AG04449 (cell line): ENCODE results near the gene MTARC2.

Source experiments
- CTCF ChIA-PET: fragments of 350-600 bp; formaldehyde crosslinking; extraction: SDS; loops from one replicate; lab custom pipeline; 2021; ENCODE audit warnings: antibody characterized with exemption; lab: Yijun Ruan, JAX
- POLR2A ChIA-PET: fragments of 400-600, 350-600 bp; formaldehyde crosslinking; extraction: SDS; loops from one replicate; lab custom pipeline; 2020; ENCODE audit warnings: antibody characterized with exemption, inconsistent platforms; lab: Yijun Ruan, JAX
- DNase-seq: peaks from one replicate; pipeline ENCODE4 v3.0.0-alpha.2; 2010; ENCODE audit warnings: low read depth, low spot score
- H3K4me3 ChIP-seq: 2 replicates; pipeline ENCODE4 v1.5.1; 2011; ENCODE audit warnings: low read depth, mild to moderate bottlenecking, control low read depth, low read length
- TF ChIP-seq, protein P1 (sequence below): IDR thresholded peaks from one replicate; pipeline ENCODE4 v1.5.1; 2011; ENCODE audit warnings: mild to moderate bottlenecking, moderate library complexity, low read length, control low read depth, inconsistent platforms; ENCODE audit not compliant: insufficient read depth; ENCODE audit errors: missing control alignments

The MTARC2 gene

DNA sequence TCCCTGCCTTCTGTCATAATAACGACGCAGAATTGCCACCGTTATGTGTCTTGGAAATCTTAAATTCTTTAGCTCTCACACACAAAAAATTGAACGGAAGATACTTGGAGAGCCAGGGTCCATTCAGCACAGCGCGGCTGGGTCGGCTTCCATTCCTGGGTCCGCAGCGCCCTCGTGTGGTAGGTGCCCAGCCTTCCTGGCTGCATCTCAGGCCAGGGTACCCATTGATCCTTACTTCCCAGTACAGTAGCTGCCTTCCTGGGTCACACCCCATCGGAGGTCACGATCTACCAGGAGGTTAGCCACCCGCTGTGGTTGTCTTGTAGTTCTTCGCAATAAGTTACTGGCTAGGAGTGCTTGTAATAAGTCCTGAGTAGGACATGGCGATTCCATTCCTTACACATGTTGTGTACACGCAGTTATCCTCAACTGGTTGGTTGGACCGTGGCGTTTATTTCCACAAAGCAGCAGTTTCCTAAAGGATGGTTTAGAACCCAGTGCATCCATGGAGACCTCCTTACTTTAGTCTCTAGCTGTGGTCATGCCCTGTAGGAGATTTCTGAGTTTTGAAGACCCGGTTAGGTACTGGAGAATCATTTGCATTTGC is 28.7 kb downstream of the MTARC2 start:
- TF ChIP-seq, protein P1, sequence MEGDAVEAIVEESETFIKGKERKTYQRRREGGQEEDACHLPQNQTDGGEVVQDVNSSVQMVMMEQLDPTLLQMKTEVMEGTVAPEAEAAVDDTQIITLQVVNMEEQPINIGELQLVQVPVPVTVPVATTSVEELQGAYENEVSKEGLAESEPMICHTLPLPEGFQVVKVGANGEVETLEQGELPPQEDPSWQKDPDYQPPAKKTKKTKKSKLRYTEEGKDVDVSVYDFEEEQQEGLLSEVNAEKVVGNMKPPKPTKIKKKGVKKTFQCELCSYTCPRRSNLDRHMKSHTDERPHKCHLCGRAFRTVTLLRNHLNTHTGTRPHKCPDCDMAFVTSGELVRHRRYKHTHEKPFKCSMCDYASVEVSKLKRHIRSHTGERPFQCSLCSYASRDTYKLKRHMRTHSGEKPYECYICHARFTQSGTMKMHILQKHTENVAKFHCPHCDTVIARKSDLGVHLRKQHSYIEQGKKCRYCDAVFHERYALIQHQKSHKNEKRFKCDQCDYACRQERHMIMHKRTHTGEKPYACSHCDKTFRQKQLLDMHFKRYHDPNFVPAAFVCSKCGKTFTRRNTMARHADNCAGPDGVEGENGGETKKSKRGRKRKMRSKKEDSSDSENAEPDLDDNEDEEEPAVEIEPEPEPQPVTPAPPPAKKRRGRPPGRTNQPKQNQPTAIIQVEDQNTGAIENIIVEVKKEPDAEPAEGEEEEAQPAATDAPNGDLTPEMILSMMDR, result peak; percentile 95
- ChIA-PET POLR2A (no interaction called here), CTCF (interaction anchor here (0.6 to 8.3 kb wide), 54 partner anchors 8 to 1679 kb away, joined by 3 to 99 read pairs (median 4); partner anchors contain the start of genes MTARC1 and MTARC2)
- no peak overlapping the region for H3K4me3 ChIP-seq
- peak; percentile 7 for DNase-seq

GRCh38 chr1:220783453-220783852 is 35.3 kb downstream of the MTARC2 start:
- no peak overlapping the region for H3K4me3 ChIP-seq
- TF ChIP-seq, protein P1, result no peak
- no peak for DNase-seq
- CTCF ChIA-PET, result interaction anchor here (0.8 to 9.1 kb wide), 4 partner anchors 8 to 503 kb away, joined by 3 to 85 read pairs (median 4); no protein-coding TSS in a partner anchor
- POLR2A ChIA-PET, result no interaction called here

DNA sequence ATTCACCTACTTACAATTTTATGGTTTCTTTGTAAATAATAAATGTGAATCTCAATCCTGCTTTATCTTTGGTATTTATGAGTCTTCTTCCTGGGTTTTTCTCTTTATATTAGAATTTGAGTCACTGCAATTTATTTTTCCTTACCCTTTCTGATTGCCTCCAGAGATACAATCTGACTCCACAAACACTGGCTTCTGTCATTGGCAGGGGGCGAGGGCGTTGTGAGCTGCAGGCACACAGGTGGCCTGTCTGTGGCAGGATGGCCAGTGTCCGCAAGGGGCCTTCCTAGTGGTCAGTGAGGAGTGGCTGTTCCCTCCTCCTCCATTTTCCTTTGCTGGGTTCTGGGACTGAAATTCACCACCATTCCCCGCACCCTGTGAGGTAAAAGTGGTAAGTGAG is 36.6 kb downstream of the MTARC2 start:
- H3K4me3 ChIP-seq, result no peak overlapping the region
- POLR2A ChIA-PET, result no interaction called here
- TF ChIP-seq, protein P1, result no peak
- CTCF ChIA-PET, result interaction anchor here (3.4 to 9.1 kb wide), 2 partner anchors 10 to 504 kb away, joined by 14 to 85 read pairs; no protein-coding TSS in a partner anchor
- DNase-seq, result no peak

GRCh38 chr1:220785166-220786056 is 37.3 kb downstream of the MTARC2 start:
- CTCF ChIA-PET, result interaction anchor here (1.0 to 9.1 kb wide), 7 partner anchors 10 to 650 kb away, joined by 4 to 85 read pairs (median 4); no protein-coding TSS in a partner anchor
- no peak overlapping the region for H3K4me3 ChIP-seq
- POLR2A ChIA-PET, result no interaction called here
- no peak for DNase-seq
- TF ChIP-seq, protein P1, result no peak

DNA sequence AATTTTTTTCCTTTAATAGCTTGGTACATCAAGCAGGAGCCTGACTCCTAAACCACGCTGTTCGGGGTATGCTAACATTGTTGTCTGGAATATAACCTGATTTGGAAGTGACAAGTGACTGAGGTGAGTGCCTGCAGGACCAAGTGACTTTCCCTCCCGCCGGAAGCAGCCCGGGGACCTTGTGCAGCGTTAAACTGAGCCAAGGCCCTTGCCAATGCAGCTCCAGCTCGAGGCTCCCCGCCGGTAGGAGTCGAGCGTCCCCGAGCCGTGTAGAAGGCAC is 37.9 kb downstream of the MTARC2 start:
- POLR2A ChIA-PET, result no interaction called here

More for the DNA sequence above, 37.9 kb downstream of the MTARC2 start:
- peak overlapping the region; percentile 53; the same call in 1 of the 2 replicates for H3K4me3 ChIP-seq
- DNase-seq, result no peak
- TF ChIP-seq, protein P1, result no peak
- CTCF ChIA-PET, result interaction anchor here (0.9 to 9.1 kb wide), 8 partner anchors 10 to 650 kb away, joined by 3 to 85 read pairs (median 4); no protein-coding TSS in a partner anchor
